Measurements from ENCODE around the gene PLCL1.
"Not testable (repeated sequence)": the region's sequence is repeated elsewhere in the genome, so short reads cannot be mapped to it uniquely, and the experiment has no call there.

Gene PLCL1

DNA sequence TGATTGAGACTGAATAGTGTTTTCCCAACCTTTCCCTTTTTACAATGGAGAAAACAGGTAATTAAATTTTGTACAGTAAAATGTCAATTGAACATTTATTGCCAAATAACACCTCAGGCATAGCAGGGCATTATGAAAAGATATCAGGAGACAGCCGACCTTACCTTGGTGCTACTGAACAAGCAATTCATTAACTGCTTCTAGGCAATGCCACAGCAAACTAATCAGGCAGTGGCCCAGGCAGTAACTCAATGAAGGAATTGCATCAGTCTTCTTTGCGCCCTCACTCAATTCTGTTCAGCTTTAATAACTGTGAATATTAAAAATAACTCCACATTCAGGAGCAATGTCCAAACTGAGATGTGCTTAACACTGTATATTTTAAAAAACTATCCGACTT is 6.1 kb downstream of the PLCL1 start:
- no peak for ATAC-seq

DNA sequence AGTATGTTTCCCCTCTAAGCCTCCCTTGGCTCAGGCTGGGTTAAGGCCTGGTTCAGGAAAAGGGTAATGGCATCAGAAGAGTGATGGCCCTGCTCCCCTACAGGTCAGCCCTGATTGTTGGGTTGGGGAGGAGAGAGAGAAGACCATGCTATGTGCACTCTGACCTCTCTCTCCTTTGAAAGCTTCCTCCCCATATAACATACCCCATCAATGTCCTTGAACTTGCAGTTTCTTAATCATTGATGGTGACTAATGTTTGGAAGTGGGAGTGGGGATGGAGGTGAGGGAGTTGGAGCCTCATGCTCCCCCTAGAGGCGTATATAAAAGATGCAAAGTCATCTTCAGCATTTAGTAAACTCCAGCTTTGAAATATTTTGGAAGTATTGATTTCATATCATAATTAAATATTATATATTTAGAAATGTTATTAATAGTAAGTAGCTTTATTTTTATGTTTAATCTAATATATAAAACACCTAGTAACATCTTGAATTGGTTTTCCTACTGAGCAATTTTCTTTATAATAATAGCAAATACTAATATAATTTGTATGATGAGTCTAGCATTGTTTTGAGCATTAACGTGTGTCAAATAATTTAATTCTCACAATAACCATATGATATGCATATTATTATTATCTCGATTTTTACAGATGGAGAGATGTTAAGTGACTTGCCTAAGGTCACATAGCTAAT is 8.8 kb downstream of the PLCL1 start:
- peak in 1 of 2 donors; percentile 58 for ATAC-seq

DNA sequence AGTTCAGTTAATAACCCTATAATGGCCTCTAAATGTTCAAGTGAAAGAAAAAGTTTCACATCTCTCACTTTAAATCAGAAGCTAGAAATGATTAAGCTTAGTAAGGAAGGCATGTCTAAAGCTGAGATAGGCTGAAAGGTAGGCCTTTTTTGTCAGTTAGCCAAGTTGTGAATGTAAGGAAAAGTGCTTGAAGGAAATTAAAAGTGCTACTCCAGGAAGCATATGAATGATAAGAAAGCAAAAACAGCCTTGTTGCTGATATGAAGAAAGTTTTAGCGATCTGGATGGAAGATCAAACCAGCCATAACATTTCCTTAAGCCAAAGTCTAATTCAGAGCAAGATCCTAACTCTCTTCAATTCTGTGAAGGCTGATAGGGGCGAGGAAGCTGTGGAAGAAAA is 10.1 kb downstream of the PLCL1 start:
- peak; percentile 32 to 41 for ATAC-seq

GRCh38 chr2:197821550-197822289 is 17.3 kb downstream of the PLCL1 start:
- ATAC-seq, result no peak

GRCh38 chr2:197822333-197822732 is 17.9 kb downstream of the PLCL1 start:
- ATAC-seq, result no peak

DNA sequence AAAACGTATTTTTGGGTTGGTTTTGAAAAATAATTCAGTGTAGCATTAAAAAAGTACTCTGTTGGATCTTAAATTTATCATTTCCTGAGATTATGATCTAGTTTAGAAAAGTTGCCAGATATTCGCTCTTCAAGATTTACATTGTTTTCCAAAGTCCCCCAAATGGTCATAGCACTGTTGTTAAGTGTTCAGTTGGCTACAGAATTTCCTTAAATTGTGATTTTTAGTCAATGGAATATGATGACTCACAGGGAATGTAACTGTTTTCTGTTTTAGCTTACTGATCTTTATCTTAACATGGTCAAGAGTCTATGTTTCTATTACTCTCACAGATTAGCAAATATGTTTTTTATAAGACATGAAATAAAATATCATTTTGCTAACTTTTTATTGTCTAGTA is 23.2 kb downstream of the PLCL1 start:
- ATAC-seq, result no peak

- no peak for ATAC-seq
These were observed 24.2 kb downstream of the PLCL1 start for GRCh38 chr2:197828464-197829135.

GRCh38 chr2:197834771-197835170 is 30.4 kb downstream of the PLCL1 start:
- ATAC-seq, result not testable (repeated sequence)

DNA sequence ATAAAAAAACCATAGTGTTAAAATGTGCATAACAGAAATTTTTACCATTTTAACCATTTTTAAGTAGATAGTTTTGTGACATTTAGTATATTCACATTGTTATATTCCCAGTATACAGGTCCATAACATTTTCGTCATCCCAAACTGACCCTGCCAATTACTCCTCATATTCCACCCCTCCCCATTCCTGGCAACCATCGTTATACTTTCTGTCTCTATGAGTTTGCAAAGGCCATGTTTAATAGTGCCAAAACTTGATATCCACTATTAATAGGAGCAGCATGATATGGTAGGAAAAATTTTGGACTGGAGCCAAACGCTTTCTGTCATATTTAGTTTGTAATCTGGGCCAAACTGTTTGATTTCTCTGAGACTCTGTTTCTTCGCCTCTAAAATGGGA is 30.9 kb downstream of the PLCL1 start:
- no peak for ATAC-seq

DNA sequence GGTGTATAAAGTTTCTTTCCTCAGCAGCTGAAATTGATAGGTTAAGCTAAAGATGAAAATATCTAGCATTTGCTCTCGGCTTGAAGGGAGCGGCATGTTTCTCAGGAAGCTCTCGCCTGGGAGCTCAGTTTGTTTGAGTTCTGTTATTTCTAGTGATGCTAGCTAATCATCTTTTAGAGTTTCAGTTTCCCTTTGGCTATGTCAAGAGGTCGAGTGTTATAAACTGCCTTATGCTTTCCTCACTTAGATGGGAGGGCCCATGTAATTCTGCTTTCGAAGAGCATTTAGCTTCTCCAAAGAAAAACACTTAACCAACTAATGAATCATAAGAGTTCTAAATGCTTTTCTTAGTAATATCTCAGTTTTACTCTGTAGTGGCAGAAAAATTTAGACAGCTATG is 33.6 kb downstream of the PLCL1 start:
- peak; percentile 96 to 98 for ATAC-seq

DNA sequence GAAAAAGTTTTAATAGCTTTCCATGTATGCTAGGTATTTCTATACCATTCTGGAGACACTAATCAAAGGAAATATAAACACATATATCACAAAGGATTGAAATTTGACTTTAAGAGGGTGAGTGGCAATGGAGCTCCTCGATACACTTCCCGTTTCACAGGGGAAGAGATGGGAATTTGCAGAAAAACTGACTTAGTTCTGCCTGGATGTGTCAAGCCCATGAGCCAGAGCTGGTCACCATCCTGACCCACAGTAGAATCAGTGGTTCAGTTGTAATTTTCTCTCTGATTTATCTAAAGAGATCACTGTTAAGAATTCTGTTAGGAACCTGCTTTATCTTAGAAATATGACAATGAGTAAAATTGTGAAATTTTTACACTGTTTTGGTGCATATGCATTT is 34.2 kb downstream of the PLCL1 start:
- peak; percentile 4 to 10 for ATAC-seq

DNA sequence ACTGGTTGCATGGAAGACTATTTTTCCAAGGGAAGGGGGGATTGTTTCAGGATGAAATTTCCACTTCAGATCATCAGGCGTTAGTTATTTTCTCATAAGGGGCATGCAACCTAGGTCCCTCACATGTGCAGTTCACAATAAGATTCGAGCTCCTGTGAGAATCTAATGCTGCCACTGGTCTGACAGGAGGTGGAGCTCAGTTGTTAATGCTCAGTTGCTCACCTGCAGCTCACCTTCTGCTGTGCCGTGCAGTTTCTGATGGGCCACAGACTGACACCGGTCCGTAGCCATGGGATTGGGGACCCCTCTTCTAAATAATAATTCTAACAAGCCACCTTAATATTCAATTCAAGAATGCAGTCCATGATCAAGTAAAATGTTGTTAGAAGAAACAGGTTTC is 34.9 kb downstream of the PLCL1 start:
- no peak for ATAC-seq

- ATAC-seq, result no peak
These were observed 35.5 kb downstream of the PLCL1 start for GRCh38 chr2:197839856-197840255.

DNA sequence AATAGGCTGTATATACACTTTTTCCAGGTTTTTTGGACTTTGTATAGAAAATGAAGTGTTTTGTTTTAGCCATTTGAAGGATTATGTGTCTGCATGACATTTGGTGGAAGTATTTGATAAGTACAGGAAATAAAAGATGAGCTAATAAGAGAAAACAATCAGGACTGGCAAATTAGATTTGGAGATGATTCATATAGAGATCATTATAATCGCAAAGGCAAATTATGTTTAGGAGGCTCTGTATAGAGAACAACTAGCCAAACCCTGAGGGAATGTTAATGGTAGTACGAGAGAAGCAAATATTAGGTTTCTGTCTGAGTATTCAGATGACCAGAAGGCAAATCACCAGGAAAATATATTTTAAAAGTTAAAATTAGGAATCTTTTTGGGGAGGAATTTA is 41.7 kb downstream of the PLCL1 start:
- no peak for ATAC-seq

GRCh38 chr2:197846777-197847176 is 42.4 kb downstream of the PLCL1 start:
- no peak for ATAC-seq

DNA sequence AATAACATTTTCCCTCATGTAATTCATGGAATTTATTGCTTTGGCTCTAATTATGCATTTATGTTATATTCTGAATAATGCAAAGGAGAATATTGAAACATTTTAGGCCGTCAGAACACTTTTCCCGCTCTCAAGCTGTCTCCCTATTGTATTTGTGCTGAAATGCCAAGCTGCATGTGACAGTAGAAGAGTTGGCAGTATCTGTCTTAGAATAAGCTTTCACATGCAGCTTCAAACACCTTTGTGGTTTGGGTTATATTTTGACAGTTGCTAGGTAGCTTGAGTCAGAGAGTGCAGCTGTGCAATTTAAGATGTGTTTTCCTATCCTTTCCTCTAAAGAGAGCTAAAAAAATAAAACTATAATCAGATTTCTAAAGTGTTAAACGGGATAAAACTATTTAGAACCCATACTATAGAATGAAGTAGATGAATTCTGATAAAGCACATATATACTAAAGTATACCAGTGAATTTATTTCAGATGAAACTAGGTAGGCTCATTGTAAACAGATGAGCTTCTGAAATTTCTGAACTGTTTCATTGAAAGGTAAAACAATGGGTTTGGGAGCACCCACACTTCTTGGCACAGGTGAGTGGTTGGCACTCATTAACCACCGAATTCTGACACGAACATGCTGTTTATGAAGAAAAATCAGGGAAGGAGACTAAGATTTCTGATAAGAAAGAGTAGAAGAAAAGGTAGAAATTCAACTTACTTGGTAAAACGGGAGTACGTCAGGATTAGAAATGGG is 43.4 kb downstream of the PLCL1 start:
- ATAC-seq, result peak; percentile 94 to 95

- no peak for ATAC-seq
These were observed 44.2 kb downstream of the PLCL1 start for GRCh38 chr2:197848602-197849001.

DNA sequence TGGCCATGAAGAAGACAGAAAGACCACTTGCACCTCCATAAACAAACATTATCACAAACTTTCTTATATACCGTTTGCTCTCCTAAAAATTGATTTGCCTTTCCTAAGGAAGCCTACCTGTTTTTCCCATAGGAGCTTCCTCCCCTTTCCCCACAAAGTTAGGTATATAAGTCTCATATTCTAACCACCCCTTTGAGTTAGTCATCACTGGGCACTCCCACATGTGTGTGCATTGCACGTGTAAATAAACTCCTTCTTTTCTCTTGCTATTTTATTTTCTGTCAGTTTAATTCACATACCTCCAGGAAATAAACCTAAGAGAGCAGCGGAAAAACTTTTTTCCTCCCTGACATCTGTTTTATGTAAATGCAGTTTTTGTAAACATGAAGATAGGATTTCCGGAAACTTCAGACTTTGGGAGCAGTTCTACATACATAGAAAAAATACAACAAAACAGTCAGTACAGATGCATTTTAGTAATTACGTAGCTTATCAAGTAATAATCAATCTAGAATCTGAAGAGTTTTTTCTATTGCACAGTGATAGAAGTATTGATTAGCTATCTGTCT is 46.6 kb downstream of the PLCL1 start:
- ATAC-seq, result no peak

- no peak for ATAC-seq
These were observed 47.1 kb downstream of the PLCL1 start for GRCh38 chr2:197851451-197851850.

GRCh38 chr2:197852108-197852507 is 47.7 kb downstream of the PLCL1 start:
- no peak for ATAC-seq

GRCh38 chr2:197853549-197853948 is 49.2 kb downstream of the PLCL1 start:
- no peak for ATAC-seq

- peak in 1 of 2 donors; percentile 28 for ATAC-seq
These were observed 53.2 kb downstream of the PLCL1 start for GRCh38 chr2:197857476-197858107.
